ENCODE results near the gene TENM4.

TENM4 gene

DNA sequence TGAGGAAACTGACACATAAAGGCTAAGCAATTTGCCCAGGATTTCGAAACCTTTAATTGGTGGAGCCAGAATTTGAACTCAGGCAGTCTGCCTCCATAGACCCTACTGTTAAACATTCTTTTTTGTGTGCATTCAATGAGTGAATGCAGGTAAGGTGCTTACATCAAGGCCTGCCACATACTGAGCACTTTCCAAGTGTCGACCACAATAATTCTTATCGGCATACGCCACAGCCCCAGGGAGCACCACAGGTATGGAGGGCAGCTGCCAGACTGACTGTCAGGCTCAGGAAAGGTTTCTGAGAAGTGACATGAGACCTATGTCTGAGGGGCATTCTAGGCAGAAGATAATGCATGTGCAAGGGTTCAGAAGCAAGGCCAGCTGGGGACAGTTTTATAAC is 531.4 kb downstream of the TENM4 start (continued):
- TF ChIP-seq ZNF660 (tag by site-specific recombination; IDR thresholded peaks at IDR 0.05) (no peak), ZNF138 (tag by site-specific recombination; IDR thresholded peaks at IDR 0.05; ENCODE audit: borderline replicate concordance) (no peak)

DNA sequence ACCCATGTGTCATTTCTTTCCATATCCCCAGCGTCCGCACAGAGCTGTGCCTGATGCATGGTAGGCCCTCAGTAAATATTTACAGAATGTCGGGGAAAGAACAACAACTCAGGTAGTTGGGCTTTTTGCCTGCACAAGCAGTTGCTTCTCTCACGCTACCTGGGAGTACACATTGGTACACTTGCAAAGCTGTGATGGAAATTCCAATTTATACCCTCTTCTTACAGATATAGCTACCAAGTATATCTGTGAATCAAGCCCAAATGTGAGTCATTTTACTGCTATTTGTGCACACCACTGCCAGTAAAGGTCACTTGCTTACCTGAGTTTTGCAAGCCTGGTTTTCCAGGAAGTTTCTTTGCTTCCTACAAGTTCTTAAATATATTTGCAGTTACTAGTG is 533.2 kb downstream of the TENM4 start:
- no peaks in the 10 kb centered on the region for H3K36me3 ChIP-seq (ENCODE audit: control insufficient read depth in 2 of 2, insufficient read depth in 1 of 2, low read length in 2 of 2)
- no peak overlapping the region for H3K4me3 ChIP-seq (ENCODE audit: low read depth, low read length)
- POLR2A ChIA-PET: no interaction called here
- no peaks in the 10 kb centered on the region for H3K9me3 ChIP-seq (ENCODE audit: control insufficient read depth, insufficient read depth, low read depth, low read length)
- no peaks in the 10 kb centered on the region for H3K4me1 ChIP-seq (ENCODE audit: control insufficient read depth, insufficient read depth, low read length)
- no peak for TF ChIP-seq ZBTB48 (tag by site-specific recombination; IDR thresholded peaks at IDR 0.05)
- no peak for TF ChIP-seq ZBTB8A (tag by site-specific recombination; IDR thresholded peaks at IDR 0.05)
- no peak for TF ChIP-seq ZNF777 (tag by site-specific recombination; IDR thresholded peaks at IDR 0.05; ENCODE audit: borderline replicate concordance)
- no peak for TF ChIP-seq ZNF626 (tag by site-specific recombination; IDR thresholded peaks at IDR 0.05)
- no peak for TF ChIP-seq ZNF830 (tag by site-specific recombination; IDR thresholded peaks at IDR 0.05; ENCODE audit: low read depth)
- no peak for TF ChIP-seq ZFHX2 (tag by site-specific recombination; conservative IDR thresholded peaks at IDR 0.05)
- no peak for TF ChIP-seq KLF7 (tag by site-specific recombination; IDR thresholded peaks at IDR 0.05; ENCODE audit: borderline replicate concordance)
- no peak for TF ChIP-seq ZNF76 (tag by site-specific recombination; IDR thresholded peaks at IDR 0.05; ENCODE audit: borderline replicate concordance, low read depth)
- TF ChIP-seq ZNF629 (tag by site-specific recombination; IDR thresholded peaks at IDR 0.05): no peak
- TF ChIP-seq, protein P1, sequence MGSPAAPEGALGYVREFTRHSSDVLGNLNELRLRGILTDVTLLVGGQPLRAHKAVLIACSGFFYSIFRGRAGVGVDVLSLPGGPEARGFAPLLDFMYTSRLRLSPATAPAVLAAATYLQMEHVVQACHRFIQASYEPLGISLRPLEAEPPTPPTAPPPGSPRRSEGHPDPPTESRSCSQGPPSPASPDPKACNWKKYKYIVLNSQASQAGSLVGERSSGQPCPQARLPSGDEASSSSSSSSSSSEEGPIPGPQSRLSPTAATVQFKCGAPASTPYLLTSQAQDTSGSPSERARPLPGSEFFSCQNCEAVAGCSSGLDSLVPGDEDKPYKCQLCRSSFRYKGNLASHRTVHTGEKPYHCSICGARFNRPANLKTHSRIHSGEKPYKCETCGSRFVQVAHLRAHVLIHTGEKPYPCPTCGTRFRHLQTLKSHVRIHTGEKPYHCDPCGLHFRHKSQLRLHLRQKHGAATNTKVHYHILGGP (tag by site-specific recombination; IDR thresholded peaks at IDR 0.05): no peak
- TF ChIP-seq ZNF146 (tag by site-specific recombination; IDR thresholded peaks at IDR 0.05): no peak
- TF ChIP-seq, protein P2, sequence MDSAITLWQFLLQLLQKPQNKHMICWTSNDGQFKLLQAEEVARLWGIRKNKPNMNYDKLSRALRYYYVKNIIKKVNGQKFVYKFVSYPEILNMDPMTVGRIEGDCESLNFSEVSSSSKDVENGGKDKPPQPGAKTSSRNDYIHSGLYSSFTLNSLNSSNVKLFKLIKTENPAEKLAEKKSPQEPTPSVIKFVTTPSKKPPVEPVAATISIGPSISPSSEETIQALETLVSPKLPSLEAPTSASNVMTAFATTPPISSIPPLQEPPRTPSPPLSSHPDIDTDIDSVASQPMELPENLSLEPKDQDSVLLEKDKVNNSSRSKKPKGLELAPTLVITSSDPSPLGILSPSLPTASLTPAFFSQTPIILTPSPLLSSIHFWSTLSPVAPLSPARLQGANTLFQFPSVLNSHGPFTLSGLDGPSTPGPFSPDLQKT (IDR thresholded peaks at IDR 0.05; ENCODE audit: borderline replicate concordance, low read depth, low read length): no peak
- no peak for TF ChIP-seq GLIS1 (tag by site-specific recombination; IDR thresholded peaks at IDR 0.05)
- TF ChIP-seq ZNF121 (tag by site-specific recombination; IDR thresholded peaks at IDR 0.05): no peak
- TF ChIP-seq, protein P3, sequence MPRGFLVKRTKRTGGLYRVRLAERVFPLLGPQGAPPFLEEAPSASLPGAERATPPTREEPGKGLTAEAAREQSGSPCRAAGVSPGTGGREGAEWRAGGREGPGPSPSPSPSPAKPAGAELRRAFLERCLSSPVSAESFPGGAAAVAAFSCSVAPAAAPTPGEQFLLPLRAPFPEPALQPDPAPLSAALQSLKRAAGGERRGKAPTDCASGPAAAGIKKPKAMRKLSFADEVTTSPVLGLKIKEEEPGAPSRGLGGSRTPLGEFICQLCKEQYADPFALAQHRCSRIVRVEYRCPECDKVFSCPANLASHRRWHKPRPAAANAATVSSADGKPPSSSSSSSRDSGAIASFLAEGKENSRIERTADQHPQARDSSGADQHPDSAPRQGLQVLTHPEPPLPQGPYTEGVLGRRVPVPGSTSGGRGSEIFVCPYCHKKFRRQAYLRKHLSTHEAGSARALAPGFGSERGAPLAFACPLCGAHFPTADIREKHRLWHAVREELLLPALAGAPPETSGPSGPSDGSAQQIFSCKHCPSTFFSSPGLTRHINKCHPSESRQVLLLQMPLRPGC (tag by site-specific recombination; IDR thresholded peaks at IDR 0.05): no peak
- no peak for TF ChIP-seq ZNF404 (tag by site-specific recombination; IDR thresholded peaks at IDR 0.05)
- H3K27ac ChIP-seq (ENCODE audit: extremely low read depth, low read depth, low read length): no peak overlapping the region
- CTCF ChIA-PET: no interaction called here

DNA sequence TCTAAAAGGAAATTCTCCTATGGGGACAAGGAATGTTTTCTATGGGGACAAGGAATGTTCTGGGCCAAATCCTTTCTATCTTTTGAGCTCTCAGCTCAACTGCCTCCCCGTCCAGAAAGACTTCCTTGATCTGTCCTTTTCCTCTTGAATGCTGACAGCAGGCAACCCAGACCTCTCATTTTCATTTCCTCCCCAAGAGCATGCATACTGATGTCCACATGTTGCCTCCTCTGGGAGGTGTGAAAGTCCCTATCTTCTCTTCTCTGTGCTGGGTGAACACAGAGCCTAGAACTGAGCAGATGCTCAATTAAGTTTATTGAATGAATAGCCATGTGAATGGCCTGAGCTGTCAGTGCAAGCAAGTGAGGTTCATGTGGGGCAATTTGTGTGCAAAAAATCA is 534.3 kb downstream of the TENM4 start:
- Histone ChIP-seq H3K36me3 (ENCODE audit: control insufficient read depth in 2 of 2, insufficient read depth in 1 of 2, low read length in 2 of 2) (no peaks in the 10 kb centered on the region), H3K4me3 (ENCODE audit: low read depth, low read length) (no peak overlapping the region), H3K9me3 (ENCODE audit: control insufficient read depth, insufficient read depth, low read depth, low read length) (no peaks in the 10 kb centered on the region), H3K27ac (ENCODE audit: extremely low read depth, low read depth, low read length) (no peak overlapping the region), H3K4me1 (ENCODE audit: control insufficient read depth, insufficient read depth, low read length) (no peaks in the 10 kb centered on the region)
- CTCF ChIA-PET: no interaction called here
- TF ChIP-seq ZNF561 (tag by site-specific recombination; IDR thresholded peaks at IDR 0.05; ENCODE audit: borderline replicate concordance): no peak
- TF ChIP-seq, protein P4, sequence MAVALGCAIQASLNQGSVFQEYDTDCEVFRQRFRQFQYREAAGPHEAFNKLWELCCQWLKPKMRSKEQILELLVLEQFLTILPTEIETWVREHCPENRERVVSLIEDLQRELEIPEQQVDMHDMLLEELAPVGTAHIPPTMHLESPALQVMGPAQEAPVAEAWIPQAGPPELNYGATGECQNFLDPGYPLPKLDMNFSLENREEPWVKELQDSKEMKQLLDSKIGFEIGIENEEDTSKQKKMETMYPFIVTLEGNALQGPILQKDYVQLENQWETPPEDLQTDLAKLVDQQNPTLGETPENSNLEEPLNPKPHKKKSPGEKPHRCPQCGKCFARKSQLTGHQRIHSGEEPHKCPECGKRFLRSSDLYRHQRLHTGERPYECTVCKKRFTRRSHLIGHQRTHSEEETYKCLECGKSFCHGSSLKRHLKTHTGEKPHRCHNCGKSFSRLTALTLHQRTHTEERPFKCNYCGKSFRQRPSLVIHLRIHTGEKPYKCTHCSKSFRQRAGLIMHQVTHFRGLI (tag by site-specific recombination; IDR thresholded peaks at IDR 0.05): no peak
- no peak for TF ChIP-seq ZNF792 (tag by site-specific recombination; IDR thresholded peaks at IDR 0.05)
- TF ChIP-seq, protein P5, sequence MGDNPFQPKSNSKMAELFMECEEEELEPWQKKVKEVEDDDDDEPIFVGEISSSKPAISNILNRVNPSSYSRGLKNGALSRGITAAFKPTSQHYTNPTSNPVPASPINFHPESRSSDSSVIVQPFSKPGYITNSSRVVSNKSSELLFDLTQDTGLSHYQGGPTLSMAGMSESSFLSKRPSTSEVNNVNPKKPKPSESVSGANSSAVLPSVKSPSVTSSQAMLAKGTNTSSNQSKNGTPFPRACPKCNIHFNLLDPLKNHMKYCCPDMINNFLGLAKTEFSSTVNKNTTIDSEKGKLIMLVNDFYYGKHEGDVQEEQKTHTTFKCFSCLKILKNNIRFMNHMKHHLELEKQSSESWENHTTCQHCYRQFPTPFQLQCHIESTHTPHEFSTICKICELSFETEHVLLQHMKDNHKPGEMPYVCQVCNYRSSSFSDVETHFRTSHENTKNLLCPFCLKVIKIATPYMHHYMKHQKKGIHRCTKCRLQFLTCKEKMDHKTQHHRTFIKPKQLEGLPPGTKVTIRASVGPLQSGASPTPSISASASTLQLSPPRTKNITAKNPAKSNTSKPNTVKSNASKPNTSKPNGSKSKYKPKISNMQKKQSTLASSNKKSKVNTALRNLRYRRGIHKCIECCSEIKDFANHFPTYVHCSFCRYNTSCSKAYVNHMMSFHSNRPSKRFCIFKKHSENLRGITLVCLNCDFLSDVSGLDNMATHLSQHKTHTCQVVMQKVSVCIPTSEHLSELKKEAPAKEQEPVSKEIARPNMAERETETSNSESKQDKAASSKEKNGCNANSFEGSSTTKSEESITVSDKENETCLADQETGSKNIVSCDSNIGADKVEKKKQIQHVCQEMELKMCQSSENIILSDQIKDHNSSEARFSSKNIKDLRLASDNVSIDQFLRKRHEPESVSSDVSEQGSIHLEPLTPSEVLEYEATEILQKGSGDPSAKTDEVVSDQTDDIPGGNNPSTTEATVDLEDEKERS (tag by site-specific recombination; IDR thresholded peaks at IDR 0.05): no peak
- TF ChIP-seq, protein P6, sequence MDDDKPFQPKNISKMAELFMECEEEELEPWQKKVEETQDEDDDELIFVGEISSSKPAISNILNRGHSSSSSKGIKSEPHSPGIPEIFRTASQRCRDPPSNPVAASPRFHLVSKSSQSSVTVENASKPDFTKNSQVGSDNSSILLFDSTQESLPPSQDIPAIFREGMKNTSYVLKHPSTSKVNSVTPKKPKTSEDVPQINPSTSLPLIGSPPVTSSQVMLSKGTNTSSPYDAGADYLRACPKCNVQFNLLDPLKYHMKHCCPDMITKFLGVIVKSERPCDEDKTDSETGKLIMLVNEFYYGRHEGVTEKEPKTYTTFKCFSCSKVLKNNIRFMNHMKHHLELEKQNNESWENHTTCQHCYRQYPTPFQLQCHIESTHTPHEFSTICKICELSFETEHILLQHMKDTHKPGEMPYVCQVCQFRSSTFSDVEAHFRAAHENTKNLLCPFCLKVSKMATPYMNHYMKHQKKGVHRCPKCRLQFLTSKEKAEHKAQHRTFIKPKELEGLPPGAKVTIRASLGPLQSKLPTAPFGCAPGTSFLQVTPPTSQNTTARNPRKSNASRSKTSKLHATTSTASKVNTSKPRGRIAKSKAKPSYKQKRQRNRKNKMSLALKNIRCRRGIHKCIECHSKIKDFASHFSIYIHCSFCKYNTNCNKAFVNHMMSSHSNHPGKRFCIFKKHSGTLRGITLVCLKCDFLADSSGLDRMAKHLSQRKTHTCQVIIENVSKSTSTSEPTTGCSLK (tag by site-specific recombination; IDR thresholded peaks at IDR 0.05): no peak
- no peak for TF ChIP-seq ZBTB48 (tag by site-specific recombination; IDR thresholded peaks at IDR 0.05)
- POLR2A ChIA-PET: interaction anchor here (0.7 kb wide), 1 partner anchor 183 kb away, joined by 3 read pairs; no protein-coding TSS in a partner anchor
